Epithelial cell of esophagus (primary cell): ENCODE measurements around the gene TDRD3.

Experiments
- DNase-seq: peaks from one replicate; pipeline ENCODE4 v3.0.0; 2010; ENCODE audit warnings: low read depth
- H3K4me3 ChIP-seq: 2 replicates; pipeline ENCODE4 v1.5.1; 2011; ENCODE audit warnings: mild to moderate bottlenecking, low read length, control low read depth
- TF ChIP-seq, protein P1 (sequence below): IDR thresholded peaks from 2 replicates; pipeline ENCODE4 v1.5.1; 2011; ENCODE audit warnings: low read depth, mild to moderate bottlenecking, low read length, control low read depth, inconsistent platforms; ENCODE audit not compliant: insufficient read depth; ENCODE audit errors: missing control alignments

Gene TDRD3

DNA sequence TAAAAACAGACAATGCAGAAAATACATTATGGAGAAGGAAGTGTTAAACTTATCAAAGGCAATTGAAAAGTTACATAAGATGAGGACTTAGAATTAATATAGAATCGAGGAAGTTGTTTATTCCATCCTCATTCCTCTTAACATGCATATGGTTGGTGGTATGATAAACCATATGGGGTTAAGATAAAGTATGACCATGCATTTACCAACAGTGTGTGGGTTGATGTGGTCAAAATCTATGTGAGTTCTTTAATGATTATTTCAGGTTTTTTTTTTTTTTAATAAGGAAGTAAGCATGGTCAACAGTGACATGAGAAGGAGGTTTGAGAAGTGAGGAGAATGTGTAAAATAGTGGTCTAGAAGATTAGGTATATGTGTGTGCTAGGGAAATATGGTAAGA is 94.5 kb downstream of the TDRD3 start:
- no peak for DNase-seq
- no peak overlapping the region for H3K4me3 ChIP-seq
- TF ChIP-seq, protein P1, sequence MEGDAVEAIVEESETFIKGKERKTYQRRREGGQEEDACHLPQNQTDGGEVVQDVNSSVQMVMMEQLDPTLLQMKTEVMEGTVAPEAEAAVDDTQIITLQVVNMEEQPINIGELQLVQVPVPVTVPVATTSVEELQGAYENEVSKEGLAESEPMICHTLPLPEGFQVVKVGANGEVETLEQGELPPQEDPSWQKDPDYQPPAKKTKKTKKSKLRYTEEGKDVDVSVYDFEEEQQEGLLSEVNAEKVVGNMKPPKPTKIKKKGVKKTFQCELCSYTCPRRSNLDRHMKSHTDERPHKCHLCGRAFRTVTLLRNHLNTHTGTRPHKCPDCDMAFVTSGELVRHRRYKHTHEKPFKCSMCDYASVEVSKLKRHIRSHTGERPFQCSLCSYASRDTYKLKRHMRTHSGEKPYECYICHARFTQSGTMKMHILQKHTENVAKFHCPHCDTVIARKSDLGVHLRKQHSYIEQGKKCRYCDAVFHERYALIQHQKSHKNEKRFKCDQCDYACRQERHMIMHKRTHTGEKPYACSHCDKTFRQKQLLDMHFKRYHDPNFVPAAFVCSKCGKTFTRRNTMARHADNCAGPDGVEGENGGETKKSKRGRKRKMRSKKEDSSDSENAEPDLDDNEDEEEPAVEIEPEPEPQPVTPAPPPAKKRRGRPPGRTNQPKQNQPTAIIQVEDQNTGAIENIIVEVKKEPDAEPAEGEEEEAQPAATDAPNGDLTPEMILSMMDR: no peak

DNA sequence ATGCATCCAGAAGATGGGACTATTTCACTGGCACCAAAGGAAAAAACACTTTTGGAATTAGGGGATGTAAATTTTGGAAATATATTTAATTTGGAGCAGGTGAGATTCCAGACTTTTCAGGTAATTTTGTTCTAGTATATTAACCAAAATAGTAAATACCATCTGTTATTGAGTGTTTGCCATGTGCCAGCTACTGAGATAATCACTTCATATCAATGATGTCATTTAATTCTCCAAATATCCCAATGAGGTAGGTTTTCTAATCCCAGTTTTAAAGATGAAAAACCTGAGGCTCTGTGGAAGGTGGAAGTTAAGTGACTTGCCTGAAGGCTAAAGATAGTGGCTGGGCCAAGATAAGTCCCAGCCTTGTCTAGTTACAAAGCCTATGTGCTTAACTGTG is 95.2 kb downstream of the TDRD3 start:
- H3K4me3 ChIP-seq: no peak overlapping the region
- DNase-seq: no peak
- TF ChIP-seq, protein P1: no peak

DNA sequence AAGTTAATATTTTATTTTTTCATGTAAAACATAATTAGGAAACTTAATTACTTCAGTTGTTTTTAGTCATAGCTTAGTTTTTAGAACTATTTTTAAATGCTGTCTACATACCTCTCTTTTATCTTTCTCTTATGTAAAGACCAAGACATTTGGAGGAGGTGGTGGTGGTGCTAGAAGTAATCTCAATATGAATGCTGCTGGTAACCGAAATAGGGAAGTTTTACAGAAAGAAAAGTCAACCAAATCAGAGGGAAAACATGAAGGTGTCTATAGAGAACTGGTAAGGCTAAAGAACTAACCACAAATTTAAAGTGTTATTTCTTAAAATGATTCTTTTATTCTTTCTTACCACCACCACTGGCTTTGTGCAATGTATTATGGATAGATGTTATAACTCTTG is 97.3 kb downstream of the TDRD3 start:
- TF ChIP-seq, protein P1: no peak
- H3K4me3 ChIP-seq: no peak overlapping the region
- no peak for DNase-seq

DNA sequence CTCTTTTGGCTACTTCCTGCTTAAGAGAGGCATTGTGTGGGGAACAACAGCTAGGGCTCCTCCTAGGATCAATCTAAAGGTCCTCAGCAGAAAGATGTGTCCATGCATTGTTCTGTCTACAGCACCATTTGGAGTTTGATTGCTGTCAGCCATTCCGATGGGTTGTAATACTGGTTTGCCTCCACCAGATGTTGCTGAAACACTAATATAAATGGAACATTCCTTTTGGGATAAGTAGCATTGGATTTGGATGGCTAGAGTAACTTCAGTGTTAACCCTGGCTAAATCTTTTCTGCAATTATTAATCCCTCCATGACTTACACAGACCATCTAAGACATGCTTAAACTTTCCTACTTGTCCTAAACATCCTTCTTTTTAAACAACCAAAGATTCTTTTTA is 104.2 kb downstream of the TDRD3 start:
- DNase-seq: no peak
- no peak overlapping the region for H3K4me3 ChIP-seq
- TF ChIP-seq, protein P1: no peak

DNA sequence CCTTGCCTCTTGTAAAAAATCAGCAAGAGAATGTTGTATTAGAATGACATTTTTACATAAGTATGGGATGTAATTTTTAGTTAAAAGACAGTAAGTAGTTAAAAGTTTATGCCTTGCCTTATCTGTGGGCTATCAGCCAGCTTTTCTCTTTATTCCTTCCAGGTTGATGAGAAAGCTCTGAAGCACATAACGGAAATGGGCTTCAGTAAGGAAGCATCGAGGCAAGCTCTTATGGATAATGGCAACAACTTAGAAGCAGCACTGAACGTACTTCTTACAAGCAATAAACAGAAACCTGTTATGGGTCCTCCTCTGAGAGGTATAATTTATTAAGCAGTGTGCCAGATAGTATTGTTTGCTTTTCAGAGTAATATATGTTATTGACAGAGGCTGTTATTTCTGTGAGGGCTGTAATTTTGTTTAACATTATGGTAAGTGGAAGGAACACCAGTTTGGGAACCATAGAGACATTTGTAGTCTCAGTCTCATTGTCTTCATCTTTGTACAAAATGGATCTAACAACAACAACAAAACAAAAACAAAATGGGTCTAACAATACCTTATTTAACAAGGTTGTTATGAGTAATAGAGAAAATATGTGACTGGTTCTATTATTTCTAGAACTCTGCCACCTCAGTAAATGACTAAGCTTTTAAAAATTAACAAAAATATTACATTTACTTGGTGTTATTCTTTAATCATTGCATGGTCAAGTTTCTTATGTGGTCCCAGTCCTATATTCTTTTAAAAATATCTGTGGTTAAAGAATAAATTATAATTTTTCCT is 112.8 kb downstream of the TDRD3 start:
- TF ChIP-seq, protein P1: no peak
- peak; percentile 1 for DNase-seq
- no peak overlapping the region for H3K4me3 ChIP-seq

DNA sequence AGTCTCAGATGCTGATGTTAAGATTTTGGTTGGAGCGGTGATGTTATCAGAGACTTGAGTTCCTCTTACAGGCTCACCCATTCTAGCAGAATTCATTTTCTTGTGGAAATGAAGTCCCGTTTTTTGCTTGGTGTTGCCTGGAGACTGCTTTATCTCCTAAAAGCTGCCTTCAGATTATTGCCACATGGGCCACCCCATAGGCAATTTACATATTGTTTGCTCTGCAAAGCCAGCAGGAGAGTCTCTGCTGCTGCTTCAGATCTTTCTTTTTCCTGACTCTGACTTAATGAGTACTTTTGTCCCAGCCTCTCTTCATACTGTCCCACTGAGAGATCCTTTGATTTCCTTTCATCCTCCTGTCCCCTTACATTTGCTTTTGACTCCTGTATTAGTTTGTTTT is 114.6 kb downstream of the TDRD3 start:
- no peak for DNase-seq
- TF ChIP-seq, protein P1: no peak
- H3K4me3 ChIP-seq: no peak overlapping the region

DNA sequence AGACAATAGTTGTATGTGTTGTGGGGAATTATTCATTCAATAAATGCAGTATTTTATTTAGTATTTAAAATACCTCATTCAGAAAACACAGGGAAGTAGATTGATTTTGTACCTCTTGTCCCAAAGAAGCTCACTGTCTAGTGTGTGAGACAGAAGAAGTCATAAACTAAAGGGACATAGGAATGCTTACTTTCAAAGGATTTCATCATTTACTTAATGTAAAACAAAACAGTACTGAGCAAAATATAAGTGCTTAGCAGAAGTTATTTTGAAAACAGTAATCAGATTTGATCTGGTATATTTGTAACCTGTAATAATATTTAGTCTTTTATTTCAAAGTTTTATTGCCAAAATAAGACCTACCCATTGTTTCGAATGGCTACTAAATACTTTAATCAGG is 117.9 kb downstream of the TDRD3 start:
- H3K4me3 ChIP-seq: no peak overlapping the region
- DNase-seq: no peak
- TF ChIP-seq, protein P1: no peak
